Vagina (tissue), 2 donors: ENCODE measurements around the gene CCDC68.

Source experiments
- CTCF ChIP-seq, 3 experiments: fragments of 450-650 bp in 2 of 3; fragments of 200-600 bp in 1 of 3; sonication (generic) in 1 of 3; IDR thresholded peaks; one replicate each; pipeline ENCODE4 v1.5.1; 2017 to 2019; ENCODE audit warnings: antibody characterized with exemption in 3 of 3, mild to moderate bottlenecking in 2 of 3, moderate library complexity in 2 of 3
- POLR2A ChIP-seq, 2 donors: fragments of 450-650 bp; IDR thresholded peaks; one replicate each; pipeline ENCODE4 v1.6.1; 2017; ENCODE audit warnings: antibody characterized with exemption in 2 of 2, mild to moderate bottlenecking in 2 of 2, moderate library complexity in 2 of 2
- POLR2AphosphoS5 ChIP-seq, 2 donors: sonication (generic); formaldehyde crosslinking; IDR thresholded peaks; one replicate each; pipeline ENCODE4 v1.9.0; 2017; ENCODE audit warnings: antibody characterized with exemption in 2 of 2, mild to moderate bottlenecking in 2 of 2, low read depth in 1 of 2; ENCODE audit not compliant: insufficient read depth in 1 of 2

- TF ChIP-seq CTCF (IDR thresholded peaks at IDR 0.05) (no peak), POLR2AphosphoS5 (IDR thresholded peaks at IDR 0.05; ENCODE audit: insufficient read depth in 1 of 2, low read depth in 1 of 2) (no peak), POLR2A (IDR thresholded peaks at IDR 0.05) (no peak)
These were observed 9.7 kb downstream of the CCDC68 start for GRCh38 chr18:54949588-54949987.
